ENCODE results near the gene TEX2.
A peak's percentile ranks its signal among the peaks of the same experiment; 100 is the strongest.

Gene TEX2

DNA sequence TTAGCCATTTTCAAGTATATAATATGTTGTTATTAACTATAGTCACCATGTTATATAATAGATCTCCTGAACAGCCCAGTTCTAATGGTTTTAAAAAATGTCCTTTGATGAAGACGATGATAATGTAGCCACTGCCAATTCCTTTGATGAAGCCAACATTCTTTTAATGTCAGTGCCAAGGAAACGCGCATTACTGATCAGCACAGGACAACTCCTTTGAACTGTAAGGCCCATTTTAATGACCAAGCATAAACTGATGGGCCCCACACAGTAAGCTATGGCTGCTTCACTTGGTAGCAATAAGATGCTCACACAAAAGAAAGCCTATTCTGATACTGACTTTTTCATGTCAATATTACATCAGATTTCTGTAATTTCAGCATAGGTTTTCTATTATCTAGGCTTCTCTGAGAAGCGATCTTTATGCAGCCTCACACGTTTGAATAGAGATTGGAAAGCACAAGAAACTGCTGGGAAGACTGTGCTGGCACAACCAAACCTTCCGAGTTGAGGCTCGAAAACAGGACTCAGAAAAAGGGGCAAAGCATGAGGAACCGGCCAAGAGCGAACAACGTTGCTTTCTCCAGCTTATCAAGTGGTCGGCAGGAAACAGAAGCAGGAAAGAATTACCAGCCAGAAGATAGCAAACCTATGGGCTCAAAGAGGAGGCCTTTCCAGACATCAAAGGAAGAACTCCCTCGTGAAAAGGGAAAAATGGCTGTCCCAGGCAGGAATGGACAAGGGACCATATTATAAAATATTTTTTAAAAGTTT lies 152.5 kb downstream of the TEX2 start:
- no peak for DNase-seq

DNA sequence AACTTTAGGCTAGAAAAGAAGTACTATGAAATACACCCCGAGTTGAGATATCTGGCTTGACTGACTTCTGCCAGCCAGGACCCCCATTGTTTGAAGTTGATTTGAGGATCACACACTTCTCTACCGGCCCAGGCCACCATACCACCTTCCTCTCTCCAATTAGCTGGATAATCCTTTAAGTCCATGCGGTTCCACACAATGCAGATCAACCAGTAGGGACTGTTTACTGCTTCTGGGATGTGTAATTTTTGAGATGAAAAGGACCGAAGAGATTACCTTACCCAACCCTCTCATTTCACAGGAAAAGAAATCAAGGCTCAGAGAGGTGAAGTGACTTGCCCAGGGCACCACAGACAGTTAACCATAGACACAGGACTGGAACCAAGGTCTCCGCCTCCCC lies 153.7 kb downstream of the TEX2 start:
- no peak for DNase-seq

DNA sequence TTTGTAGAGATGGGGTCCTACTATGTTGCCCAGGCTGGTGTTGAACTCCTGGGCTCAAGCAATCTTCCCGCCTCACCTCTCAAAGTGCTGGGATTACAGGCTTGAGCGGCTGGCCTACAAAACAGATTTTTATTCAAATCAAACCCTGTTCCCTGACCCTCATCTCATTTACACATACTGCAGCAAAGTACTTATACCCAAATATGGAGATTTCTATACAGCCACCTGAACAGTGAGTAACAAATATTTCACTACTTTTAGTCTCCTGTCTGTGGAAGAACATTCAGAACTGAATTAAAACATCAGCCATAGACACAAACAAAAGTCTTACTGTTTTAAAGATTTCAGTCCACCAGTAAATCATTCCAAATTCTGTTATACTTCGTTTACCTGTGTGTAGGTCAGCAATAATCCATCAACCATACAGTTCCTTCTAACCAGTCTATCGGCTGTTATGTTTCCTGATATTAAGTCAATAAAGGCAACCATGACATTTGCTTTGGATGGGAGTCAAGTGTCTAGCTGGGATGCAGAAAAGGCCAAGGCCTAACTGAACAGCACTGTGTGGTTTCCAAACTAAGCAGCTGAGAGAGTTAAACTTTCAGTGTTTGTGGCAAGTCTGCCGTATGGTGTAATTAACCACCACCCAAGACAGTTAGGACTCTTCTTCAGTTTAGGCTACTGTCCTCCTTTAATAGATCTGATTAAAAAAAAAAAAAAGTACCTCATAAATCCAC lies 155.4 kb downstream of the TEX2 start:
- DNase-seq = no peak

DNA sequence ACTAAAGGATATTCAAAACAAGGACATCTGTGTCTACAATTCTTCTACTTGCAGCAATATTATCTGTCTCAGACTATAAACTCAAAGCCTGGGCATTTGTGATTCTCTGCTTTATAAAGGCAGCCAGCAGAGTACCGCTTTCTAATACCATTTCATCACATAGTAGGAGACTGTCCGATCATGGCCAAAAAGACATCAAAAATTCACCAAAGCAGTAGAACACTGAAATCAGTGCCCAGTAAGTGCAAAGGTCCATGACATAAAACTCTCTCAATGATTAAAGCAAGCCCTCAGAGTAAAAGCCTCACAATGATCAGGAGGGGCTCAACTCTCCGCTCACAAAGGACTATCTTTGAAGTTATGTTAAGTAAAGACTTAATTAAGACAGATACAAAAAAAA lies 156.1 kb downstream of the TEX2 start:
- no peak for DNase-seq

DNA sequence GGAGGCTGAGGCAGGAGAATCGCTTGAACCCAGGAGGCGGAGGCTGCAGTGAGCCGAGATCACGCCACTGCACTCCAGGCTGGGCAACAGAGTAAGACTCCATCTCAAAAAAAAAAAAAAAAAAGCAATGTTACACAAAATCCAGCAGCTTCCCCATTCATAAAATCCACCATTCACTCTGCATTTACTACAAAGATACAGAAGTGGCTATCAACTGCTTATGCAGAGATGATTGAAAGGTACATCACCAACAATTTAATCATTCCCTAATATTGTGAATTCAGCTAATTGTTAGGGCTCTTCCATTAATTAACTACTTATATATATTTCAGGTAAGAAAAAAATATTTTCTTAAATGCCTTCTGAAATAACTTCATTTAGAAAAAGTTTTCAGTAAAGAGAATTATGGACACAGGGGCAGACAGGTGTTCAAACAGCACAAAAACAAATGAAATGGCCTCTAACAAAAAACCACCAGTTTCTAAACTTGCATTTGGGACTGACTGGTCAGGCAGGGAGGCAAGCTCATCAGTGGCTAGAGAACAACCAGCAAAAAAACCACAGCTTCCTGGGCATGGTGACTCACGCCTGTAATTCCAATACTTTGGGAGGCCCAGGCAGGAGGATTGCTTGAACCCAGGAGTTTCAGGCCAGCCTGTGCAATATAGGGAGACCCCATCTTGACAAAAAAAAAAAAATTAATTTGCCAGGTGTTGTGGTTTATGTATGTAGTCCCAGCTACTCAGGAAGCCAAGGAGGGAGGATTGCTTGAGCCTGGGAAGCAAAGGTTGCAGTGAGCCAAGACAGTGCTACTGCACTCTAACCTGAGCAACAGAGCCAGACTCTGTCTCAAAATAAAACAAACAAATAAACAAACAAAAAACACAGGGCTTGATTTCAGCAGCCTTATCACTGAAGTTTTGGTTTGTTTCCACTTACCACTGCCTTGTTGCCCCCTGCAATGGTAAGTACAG lies 159.4 kb downstream of the TEX2 start:
- DNase-seq = peak; percentile 64 to 77 (median 71)

DNA sequence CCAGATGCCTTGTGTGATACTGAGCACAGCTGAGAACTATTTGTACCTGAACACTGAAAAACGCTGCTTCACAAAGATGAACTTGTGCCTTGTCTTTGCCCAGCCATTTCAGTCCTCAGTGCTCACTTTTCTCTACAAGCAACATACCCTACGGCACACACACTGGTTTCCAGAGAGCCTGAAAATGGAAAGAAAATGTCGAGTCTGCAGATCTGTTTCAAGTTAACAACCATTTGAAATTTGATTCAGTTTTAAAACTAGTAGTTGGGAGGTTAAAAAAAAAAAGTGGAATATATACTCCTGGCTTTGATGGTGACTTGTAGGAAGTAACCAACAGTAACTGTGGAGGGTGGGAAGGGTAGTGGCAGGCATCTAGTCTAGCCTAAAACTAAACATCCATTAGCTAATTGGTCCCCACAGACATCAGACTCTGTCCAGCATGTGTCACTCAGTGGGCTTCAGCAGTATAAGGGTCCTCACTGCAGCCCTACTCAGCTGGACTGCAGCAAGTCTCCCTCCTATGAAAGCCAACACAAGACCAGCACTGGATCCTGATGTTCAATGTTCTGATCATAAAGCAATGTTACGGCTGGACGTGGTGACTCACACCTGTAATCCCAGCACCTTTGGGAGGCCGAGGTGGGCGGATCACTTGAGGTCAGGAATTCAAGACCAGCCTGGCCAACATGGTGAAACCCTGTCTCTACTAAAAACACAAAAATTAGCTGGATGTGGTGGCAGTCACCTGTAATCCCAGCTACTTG lies 160.3 kb downstream of the TEX2 start:
- no peak for DNase-seq

DNA sequence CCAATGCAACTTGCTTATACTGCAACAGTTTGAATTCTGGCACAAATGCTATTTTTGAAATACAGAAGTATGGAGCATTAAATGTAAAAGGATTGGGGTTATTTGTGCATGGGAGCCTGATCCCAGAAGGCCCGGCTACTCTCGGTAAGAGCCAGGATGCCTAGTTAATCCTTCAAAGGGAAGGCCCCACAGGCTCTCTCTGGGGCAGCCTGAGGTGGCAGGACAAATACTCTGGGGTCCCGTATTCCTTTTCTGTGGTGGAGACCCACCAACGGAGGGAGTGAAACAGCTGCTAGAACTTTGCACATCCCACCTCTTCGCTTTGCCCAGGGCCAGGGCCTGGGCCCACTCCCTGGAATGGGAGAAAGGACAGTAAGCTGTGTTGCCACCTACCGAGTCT lies 163.5 kb downstream of the TEX2 start:
- no peak for DNase-seq
